Lower lobe of right lung (tissue), 2 donors: Measurements from ENCODE around the gene RIBC1. TPM values are rescaled to one million over a fixed set of nuclear protein-coding genes. Genes with fewer than 3 reads are reported as not detected.
"Not testable (repeated sequence)": the region's sequence is repeated elsewhere in the genome, so short reads cannot be mapped to it uniquely, and the experiment has no call there.

Source experiments
- ATAC-seq, 2 donors: fragments of 200-7000 bp; cut with Tn5 transposase; one replicate each; pipeline ENCODE4 v1.9.1; 2020 to 2022; ENCODE audit warnings: mild to moderate bottlenecking in 2 of 2, moderate library complexity in 2 of 2
- DNase-seq: peaks from one replicate; pipeline ENCODE4 v3.0.0-alpha.2; 2020
- H3K27ac ChIP-seq: fragments of 200-600 bp; one replicate; pipeline ENCODE4 v1.8.0; 2022
- H3K27me3 ChIP-seq: fragments of 200-600 bp; one replicate; pipeline ENCODE4 v1.8.0; 2022; ENCODE audit warnings: low read depth
- H3K36me3 ChIP-seq: fragments of 200-600 bp; one replicate; pipeline ENCODE4 v1.8.0; 2022; ENCODE audit warnings: mild to moderate bottlenecking
- H3K4me1 ChIP-seq: fragments of 200-600 bp; one replicate; pipeline ENCODE4 v1.8.0; 2022
- H3K4me3 ChIP-seq: fragments of 200-600 bp; one replicate; pipeline ENCODE4 v1.8.0; 2022; ENCODE audit warnings: mild to moderate bottlenecking
- H3K9me3 ChIP-seq: fragments of 200-600 bp; one replicate; pipeline ENCODE4 v1.8.0; 2022
- CTCF ChIP-seq: fragments of 200-600 bp; IDR thresholded peaks from one replicate; pipeline ENCODE4 v1.8.0; 2022; ENCODE audit warnings: antibody characterized with exemption, mild to moderate bottlenecking
- intact Hi-C: fragments of 100-400 bp; cut with DNase I; formaldehyde crosslinking; loops from one replicate; pipeline ENCODE4 v1.11.0; 2022
- total RNA-seq: library from RNA; stranded (reverse); fragmentation: NEBNext Ultra II Directional; extraction: Animal tissue kit (Norgen Biotek cat#: 25700); gene quantifications from one replicate; pipeline ENCODE4 v1.2.1, GENCODE V29; 2021
- donor health status: DM: no; HTN: yes; CAD: no; lungs with severe emphysema.

RIBC1 gene
- total RNA-seq, 1 donor from 2014 or later: 3.0 TPM

GRCh38 chrX:53449632-53450031 is 27.0 kb downstream of the RIBC1 start:
- DNase-seq (no peak), ATAC-seq (no peak)
- intact Hi-C loops: no loop called here
- Histone ChIP-seq H3K9me3 (no peaks in the 10 kb centered on the region), H3K27ac (no peak overlapping the region), H3K36me3 (no peaks in the 10 kb centered on the region), H3K27me3 (no peaks in the 10 kb centered on the region), H3K4me1 (no peaks in the 10 kb centered on the region), H3K4me3 (no peak overlapping the region)
- TF ChIP-seq CTCF: no peak

- no peaks in the 10 kb centered on the region for H3K36me3 ChIP-seq
- TF ChIP-seq CTCF: no peak
- no peak overlapping the region for H3K4me3 ChIP-seq
- no peaks in the 10 kb centered on the region for H3K4me1 ChIP-seq
- no peaks in the 10 kb centered on the region for H3K9me3 ChIP-seq
- DNase-seq (no peak), ATAC-seq (no peak)
- H3K27ac ChIP-seq: no peak overlapping the region
- intact Hi-C loops: no loop called here
- H3K27me3 ChIP-seq: no peaks in the 10 kb centered on the region
Measured at GRCh38 chrX:53452812-53453211, 30.1 kb downstream of the RIBC1 start.

- no peaks in the 10 kb centered on the region for H3K27me3 ChIP-seq
- TF ChIP-seq CTCF: no peak
Measured at GRCh38 chrX:53456254-53456653, 33.6 kb downstream of the RIBC1 start.

GRCh38 chrX:53458082-53458481 is 35.4 kb downstream of the RIBC1 start:
- TF ChIP-seq CTCF: no peak
- no peaks in the 10 kb centered on the region for H3K36me3 ChIP-seq
- ATAC-seq: no peak
- intact Hi-C loops: no loop called here
- H3K4me1 ChIP-seq: no peaks in the 10 kb centered on the region
- H3K4me3 ChIP-seq: no peak overlapping the region
- no peak overlapping the region for H3K27ac ChIP-seq
- no peak for DNase-seq
- no peaks in the 10 kb centered on the region for H3K9me3 ChIP-seq
- H3K27me3 ChIP-seq: no peaks in the 10 kb centered on the region

More at GRCh38 chrX:53456254-53456653, 33.6 kb downstream of the RIBC1 start:
- ATAC-seq: no peak
- intact Hi-C loops: no loop called here
- no peak for DNase-seq
- no peaks in the 10 kb centered on the region for H3K4me1 ChIP-seq
- H3K27ac ChIP-seq: no peak overlapping the region
- no peaks in the 10 kb centered on the region for H3K36me3 ChIP-seq
- no peak overlapping the region for H3K4me3 ChIP-seq
- no peaks in the 10 kb centered on the region for H3K9me3 ChIP-seq

- H3K27me3 ChIP-seq, H3K4me3 ChIP-seq, H3K36me3 ChIP-seq, DNase-seq, ATAC-seq, H3K27ac ChIP-seq, intact Hi-C loops, H3K9me3 ChIP-seq, H3K4me1 ChIP-seq: not testable (repeated sequence)
Measured at GRCh38 chrX:53468659-53469058, 46.0 kb downstream of the RIBC1 start.

- Histone ChIP-seq H3K9me3 (no peaks in the 10 kb centered on the region), H3K4me3 (no peak overlapping the region), H3K4me1 (no peaks in the 10 kb centered on the region), H3K36me3 (no peaks in the 10 kb centered on the region), H3K27ac (no peak overlapping the region), H3K27me3 (no peaks in the 10 kb centered on the region)
- DNase-seq (no peak), ATAC-seq (no peak)
- no peak for TF ChIP-seq CTCF
- intact Hi-C loops: no loop called here
Measured at GRCh38 chrX:53471346-53471745, 48.7 kb downstream of the RIBC1 start.
